Measurements from ENCODE around the gene KEL.

GRCh38 chr7:142974626-142975025 lies 12.5 kb upstream of the KEL start:
- TF ChIP-seq GATA3 (IDR thresholded peaks at IDR 0.05; ENCODE audit: low read depth, low read length): no peak
- TF ChIP-seq GATA2 (IDR thresholded peaks at IDR 0.05; ENCODE audit: low read depth, low read length): no peak

All from SH-SY5Y (cell line).